Uterus (tissue), 2 donors: ENCODE data around the gene SLC39A11.

ENCODE experiments used
- POLR2A ChIP-seq, 2 donors: fragments of 450-650 bp; IDR thresholded peaks; one replicate each; pipeline ENCODE4 v1.6.1; 2016; ENCODE audit warnings: antibody characterized with exemption in 2 of 2, mild to moderate bottlenecking in 1 of 2, moderate library complexity in 1 of 2
- TF ChIP-seq, protein P1 (sequence below), 4 experiments: fragments of 200-600 bp in 2 of 4; fragments of 450-650 bp in 2 of 4; sonication (generic) in 2 of 4; IDR thresholded peaks; one replicate each; pipeline ENCODE4 v1.5.1; 2016 to 2019; ENCODE audit warnings: antibody characterized with exemption in 4 of 4, mild to moderate bottlenecking in 2 of 4, moderate library complexity in 1 of 4

DNA sequence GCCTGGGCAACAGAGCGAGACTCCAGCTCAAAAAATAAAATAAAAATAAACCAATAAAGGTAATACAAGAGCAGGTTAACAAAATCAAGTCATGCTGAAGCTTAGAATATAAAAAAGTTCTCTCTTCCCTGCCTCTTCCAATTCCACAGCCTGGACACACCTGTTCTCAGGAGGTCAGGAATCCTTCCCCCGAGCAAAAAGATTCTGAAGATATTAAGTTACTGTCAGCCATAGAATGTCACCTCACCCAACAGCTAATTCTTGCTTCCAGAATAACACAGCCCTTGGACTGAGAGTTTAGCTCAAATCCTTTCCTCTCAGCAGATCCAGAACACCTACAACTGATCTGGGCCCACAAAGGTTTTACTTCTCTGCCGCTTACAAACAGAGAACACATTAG, 27.1 kb downstream of the SLC39A11 start:
- TF ChIP-seq, protein P1, sequence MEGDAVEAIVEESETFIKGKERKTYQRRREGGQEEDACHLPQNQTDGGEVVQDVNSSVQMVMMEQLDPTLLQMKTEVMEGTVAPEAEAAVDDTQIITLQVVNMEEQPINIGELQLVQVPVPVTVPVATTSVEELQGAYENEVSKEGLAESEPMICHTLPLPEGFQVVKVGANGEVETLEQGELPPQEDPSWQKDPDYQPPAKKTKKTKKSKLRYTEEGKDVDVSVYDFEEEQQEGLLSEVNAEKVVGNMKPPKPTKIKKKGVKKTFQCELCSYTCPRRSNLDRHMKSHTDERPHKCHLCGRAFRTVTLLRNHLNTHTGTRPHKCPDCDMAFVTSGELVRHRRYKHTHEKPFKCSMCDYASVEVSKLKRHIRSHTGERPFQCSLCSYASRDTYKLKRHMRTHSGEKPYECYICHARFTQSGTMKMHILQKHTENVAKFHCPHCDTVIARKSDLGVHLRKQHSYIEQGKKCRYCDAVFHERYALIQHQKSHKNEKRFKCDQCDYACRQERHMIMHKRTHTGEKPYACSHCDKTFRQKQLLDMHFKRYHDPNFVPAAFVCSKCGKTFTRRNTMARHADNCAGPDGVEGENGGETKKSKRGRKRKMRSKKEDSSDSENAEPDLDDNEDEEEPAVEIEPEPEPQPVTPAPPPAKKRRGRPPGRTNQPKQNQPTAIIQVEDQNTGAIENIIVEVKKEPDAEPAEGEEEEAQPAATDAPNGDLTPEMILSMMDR (IDR thresholded peaks at IDR 0.05), result no peak
- no peak for TF ChIP-seq POLR2A (IDR thresholded peaks at IDR 0.05)
